ENCODE data around the gene CPPED1.
A peak's percentile ranks its signal among the peaks of the same experiment; 100 is the strongest.

The CPPED1 gene

GRCh38 chr16:12614662-12615278 lies 188.9 kb downstream of the CPPED1 start:
- no peak for TF ChIP-seq CTCF (conservative IDR thresholded peaks at IDR 0.05; ENCODE audit: low read depth)
- no peak overlapping the region for H3K27ac ChIP-seq
- no peak for DNase-seq (ENCODE audit: low spot score)
- ChIA-PET POLR2A (ENCODE audit: low non-redundant PET) (no interaction called here), CTCF (no interaction called here)

GRCh38 chr16:12613992-12614661 lies 189.6 kb downstream of the CPPED1 start:
- DNase-seq (ENCODE audit: low spot score): no peak
- CTCF ChIA-PET: no interaction called here
- TF ChIP-seq CTCF (conservative IDR thresholded peaks at IDR 0.05; ENCODE audit: low read depth): no peak
- POLR2A ChIA-PET (ENCODE audit: low non-redundant PET): no interaction called here
- H3K27ac ChIP-seq: no peak overlapping the region

GRCh38 chr16:12613131-12613991 lies 190.3 kb downstream of the CPPED1 start:
- peak; percentile 63 for DNase-seq (ENCODE audit: low spot score)
- TF ChIP-seq CTCF (conservative IDR thresholded peaks at IDR 0.05; ENCODE audit: low read depth): no peak
- no peak overlapping the region for H3K27ac ChIP-seq
- ChIA-PET CTCF (interaction anchor here (0.6 kb wide), 1 partner anchor 85 kb away, joined by 3 read pairs; no protein-coding TSS in a partner anchor), POLR2A (ENCODE audit: low non-redundant PET) (no interaction called here)

- TF ChIP-seq CTCF (conservative IDR thresholded peaks at IDR 0.05; ENCODE audit: low read depth): no peak
- peak; percentile 68 for DNase-seq (ENCODE audit: low spot score)
- CTCF ChIA-PET: interaction anchor here (0.6 kb wide), 1 partner anchor 84 kb away, joined by 3 read pairs; no protein-coding TSS in a partner anchor
- POLR2A ChIA-PET (ENCODE audit: low non-redundant PET): no interaction called here
- H3K27ac ChIP-seq: no peak overlapping the region
Measured at GRCh38 chr16:12612598-12613101, 191.0 kb downstream of the CPPED1 start.

GRCh38 chr16:12611916-12612597 lies 191.6 kb downstream of the CPPED1 start:
- ChIA-PET POLR2A (ENCODE audit: low non-redundant PET) (no interaction called here), CTCF (no interaction called here)
- TF ChIP-seq CTCF (conservative IDR thresholded peaks at IDR 0.05; ENCODE audit: low read depth): no peak
- no peak for DNase-seq (ENCODE audit: low spot score)
- no peak overlapping the region for H3K27ac ChIP-seq

- no peak for DNase-seq (ENCODE audit: low spot score)
- no peak for TF ChIP-seq CTCF (conservative IDR thresholded peaks at IDR 0.05; ENCODE audit: low read depth)
- POLR2A ChIA-PET (ENCODE audit: low non-redundant PET): no interaction called here
- H3K27ac ChIP-seq: no peak overlapping the region
- CTCF ChIA-PET: interaction anchor here (0.6 kb wide), 1 partner anchor 249 kb away, joined by 3 read pairs; no protein-coding TSS in a partner anchor
Measured at GRCh38 chr16:12611006-12611477, 192.6 kb downstream of the CPPED1 start.
